Stimulated activated CD8-positive, alpha-beta memory T cell treated with anti-CD3 and anti-CD28 coated beads, Interleukin-12 subunit alpha, Interleukin-12 subunit beta, amount 100 ng/mL, for 4 hours (primary cell): Measurements from ENCODE around the gene MCC.
A peak's percentile ranks its signal among the peaks of the same experiment; 100 is the strongest.

Experiments used
- DNase-seq: peaks from one replicate; pipeline ENCODE4 v3.0.0-alpha.2; 2020; ENCODE audit warnings: low read depth

MCC gene

GRCh38 chr5:113031104-113031503 is 457.1 kb downstream of the MCC start:
- DNase-seq, result no peak

DNA sequence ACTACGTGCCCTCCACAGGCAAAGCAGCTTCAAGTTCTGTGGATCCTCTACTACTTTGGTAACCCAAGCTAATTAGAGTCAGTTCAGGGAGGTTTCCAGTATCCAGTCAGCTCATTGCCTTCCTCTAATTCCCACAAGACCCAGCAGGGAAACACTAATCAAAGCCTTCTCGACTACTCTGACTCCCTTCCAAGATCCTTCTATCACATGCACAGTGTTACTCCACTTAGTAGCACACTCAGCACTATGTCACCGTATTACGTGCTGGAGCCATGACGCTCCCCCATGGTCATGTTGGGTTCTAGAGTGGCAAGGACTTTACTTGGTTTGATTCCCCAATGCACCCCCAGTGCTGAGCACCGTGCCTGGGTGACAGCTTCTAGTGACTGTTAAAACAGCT is 458.6 kb downstream of the MCC start:
- DNase-seq, result no peak

DNA sequence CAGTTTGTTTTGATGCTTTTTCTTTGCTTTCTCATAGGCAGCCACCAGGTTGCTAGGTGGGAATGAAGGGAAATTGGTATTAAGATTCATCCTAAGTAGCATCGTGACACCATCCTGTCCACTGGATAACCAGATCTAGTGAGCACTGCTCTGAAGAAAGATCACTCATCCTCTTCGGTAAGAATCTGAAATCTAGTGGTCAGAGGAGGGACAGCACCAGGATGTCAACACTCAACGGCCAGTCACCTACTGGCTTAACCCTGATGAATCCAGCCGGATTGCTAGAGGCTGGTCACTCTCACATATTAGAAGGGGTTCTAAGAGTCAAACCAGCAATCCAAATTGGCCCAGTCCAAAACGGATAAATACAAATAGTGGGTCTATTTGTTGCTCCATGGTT is 460.8 kb downstream of the MCC start:
- DNase-seq, result no peak

- no peak for DNase-seq
These were observed 461.2 kb downstream of the MCC start for GRCh38 chr5:113027015-113027414.

- DNase-seq, result no peak
These were observed 462.0 kb downstream of the MCC start for GRCh38 chr5:113026211-113026610.

- no peak for DNase-seq
These were observed 462.7 kb downstream of the MCC start for GRCh38 chr5:113025596-113025995.

DNA sequence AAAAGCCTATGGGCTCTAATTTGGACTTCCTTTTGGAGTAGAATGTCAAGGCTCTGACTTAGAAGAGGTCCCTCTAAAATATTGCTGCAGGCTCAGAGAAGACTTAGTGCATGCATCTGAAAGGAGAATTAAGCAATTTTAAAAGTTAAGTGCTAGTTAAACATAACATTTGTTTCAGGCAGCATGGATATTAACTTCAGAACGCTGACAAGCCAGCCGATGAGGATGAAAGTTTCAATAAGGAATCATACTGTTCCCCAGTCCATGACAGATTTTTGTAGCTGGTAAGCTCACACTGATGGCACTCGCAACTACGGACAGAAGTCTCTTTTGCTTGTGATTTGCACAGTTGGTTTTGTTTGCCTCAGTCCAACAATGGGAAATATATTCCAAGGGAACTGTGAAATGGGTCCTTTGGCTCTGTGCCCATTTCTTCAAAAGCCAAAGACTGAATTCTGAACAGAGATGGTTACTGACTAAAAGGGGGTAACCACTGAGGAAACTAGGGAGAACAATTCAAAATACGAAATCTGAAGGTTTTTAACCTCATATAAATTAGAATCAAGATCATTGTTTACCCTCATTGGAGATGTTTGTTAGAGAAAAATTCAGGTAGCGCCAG is 464.1 kb downstream of the MCC start:
- no peak for DNase-seq

GRCh38 chr5:113022661-113023060 is 465.6 kb downstream of the MCC start:
- no peak for DNase-seq

GRCh38 chr5:113020461-113021273 is 467.6 kb downstream of the MCC start:
- no peak for DNase-seq

GRCh38 chr5:113017881-113018635 is 470.2 kb downstream of the MCC start:
- no peak for DNase-seq

- DNase-seq, result no peak
These were observed 482.8 kb downstream of the MCC start for GRCh38 chr5:113005454-113005853.

GRCh38 chr5:113003763-113004162 is 484.5 kb downstream of the MCC start:
- DNase-seq, result no peak

DNA sequence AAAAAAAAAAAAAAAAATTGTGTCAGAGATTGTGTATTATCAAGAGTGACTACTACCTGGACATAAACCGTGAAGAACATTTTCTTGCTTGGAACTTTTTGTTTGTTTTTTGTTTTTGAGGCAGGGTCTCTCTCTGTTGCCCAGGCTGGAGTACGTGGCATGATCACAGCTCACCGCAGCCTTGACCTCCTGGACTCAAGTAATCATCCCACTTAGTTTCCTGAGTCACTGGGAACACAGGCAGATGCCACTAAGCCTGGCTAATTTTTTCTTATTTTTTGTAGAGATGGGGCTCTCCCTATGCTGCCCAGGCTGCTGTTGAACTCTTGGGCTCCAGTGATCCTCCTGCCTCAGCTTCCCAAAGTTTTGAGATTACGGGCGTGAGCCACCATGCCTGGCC is 485.8 kb downstream of the MCC start:
- DNase-seq, result no peak

GRCh38 chr5:113000466-113000865 is 487.8 kb downstream of the MCC start:
- DNase-seq, result no peak

DNA sequence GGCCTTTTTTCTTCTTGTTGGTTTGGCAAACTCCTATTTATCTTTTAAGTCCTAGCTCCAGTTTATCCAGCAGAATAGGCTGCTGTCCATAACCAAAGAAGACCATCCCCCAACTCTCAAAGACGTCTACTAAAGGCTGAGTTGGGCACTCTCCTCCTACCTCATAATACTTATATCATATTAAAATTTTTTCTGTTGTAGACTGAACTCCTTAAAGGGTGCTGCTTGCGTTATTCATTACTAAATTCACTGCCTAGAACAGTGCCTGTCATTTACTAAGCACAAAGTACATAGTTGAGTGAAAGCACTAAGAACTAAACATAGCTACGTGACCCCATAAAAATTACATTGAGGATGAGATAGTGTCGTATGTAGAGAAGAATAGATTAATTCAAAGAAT is 490.0 kb downstream of the MCC start:
- no peak for DNase-seq

DNA sequence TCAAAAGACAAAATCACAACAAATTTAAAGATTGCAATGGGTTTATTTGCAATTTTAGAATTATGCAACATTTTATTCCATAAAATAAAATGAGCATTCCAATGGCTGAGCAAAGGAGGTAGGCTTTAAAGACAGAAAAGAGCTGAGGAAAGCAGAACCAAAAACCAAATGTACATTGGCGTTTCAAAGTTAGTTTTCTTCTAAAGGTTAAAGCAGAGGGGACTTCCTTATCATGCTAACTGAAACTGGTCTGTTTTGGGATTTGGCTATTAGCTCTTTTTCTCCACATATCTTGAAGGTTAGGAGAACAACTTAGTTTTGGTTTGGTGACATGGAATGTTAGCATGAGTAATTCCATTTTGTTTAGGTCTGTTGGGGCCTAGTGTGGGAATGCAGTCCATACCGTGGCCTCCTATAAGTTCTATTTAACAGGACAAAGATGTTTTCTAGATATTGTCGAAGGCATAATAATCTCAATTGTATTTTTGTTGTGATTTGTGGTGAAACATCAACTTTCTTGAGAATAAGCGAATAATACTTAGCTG is 491.4 kb downstream of the MCC start:
- DNase-seq, result no peak

DNA sequence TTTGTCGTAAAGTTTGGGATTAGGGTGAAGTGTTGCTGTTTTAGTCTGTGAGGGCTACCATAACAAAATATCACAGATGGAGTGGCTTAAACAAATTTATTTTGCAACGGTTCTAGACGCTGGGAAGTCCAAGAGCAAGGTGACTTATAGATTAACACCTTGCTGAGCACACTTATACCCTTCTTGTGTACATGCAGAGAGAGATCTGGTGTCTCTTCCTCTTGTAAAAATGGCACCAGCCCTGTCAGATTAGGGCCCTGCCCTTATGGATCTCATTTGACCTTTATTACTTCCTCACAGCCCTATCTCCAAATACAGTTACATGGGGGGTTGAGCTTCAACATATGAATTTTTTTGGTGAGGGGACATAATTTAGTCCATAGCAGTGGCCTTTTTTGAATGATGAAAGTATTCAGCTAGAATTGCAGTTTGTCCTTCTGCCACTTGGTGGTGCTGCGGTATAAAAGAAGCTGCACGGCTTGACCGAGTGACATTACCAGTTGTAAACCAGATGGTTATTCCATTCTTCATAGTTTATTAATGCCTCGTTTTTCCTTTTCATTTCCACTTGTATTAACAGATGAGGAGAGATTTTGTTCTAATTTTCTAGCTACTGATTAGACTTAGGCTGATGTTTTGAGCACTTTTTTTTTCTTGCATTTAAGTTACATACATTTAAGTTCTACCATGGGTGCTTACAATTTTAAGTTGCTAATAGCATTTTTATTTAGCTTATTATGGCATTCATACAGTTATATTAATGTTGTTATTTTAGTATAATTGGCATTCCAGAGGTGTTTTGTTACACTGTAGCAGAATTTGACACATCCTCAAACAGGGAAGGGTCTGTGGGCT is 492.3 kb downstream of the MCC start:
- peak; percentile 44 for DNase-seq

DNA sequence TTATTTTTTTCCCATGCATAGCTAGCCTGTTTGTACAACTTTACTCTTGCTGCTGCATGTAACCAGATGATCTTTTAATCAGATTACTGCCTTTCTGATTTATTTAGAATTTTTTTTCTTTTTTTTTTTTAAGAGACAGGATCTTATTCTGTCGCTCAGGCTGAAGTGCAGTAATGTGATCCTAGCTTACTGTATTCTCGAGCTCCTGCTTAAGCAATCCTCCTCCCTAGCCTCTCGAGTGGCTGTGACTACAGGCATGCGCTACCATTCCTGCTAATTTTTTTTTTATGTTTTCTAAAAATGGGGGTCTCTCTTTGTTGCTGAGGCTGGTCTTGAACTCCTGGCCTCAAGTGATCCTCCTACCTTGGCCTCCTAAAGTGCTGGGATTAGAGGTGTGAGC is 502.0 kb downstream of the MCC start:
- DNase-seq, result no peak

DNA sequence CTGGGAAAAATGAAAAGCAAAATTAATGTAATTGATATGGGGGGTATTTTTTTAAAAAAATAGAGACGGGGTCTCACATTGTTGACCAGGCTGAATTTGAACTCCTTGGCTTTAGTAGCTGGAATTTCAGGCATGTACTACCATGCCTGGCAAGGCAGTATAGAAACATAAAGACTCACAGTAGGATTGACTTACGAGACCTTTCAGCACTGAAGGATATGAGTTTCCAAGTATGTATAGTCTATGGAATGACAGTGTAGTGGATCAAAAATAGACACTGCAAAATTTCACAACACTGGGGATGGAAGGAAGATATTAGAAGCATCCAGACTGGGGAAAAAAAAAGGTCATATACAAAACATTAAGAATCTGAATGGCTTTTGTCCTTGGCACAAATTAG is 504.9 kb downstream of the MCC start:
- DNase-seq, result no peak

DNA sequence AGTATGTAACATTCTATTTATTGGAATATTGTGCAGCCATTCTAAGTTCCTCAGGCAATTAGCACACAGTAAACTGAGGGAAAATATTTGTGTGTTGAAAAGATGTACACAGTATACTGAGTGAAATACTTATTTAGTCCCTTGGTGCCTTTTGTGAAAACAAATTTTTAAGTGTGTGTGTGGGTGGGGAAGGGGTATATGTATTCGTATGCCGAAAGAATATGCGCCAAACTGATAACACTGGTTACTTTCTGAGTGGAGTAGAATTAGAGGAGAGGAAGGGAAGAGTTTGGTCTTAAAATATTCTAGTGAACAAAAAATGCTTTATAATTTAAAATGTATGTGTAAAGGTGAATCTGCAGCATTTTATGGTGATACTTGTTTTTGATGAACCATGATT is 508.5 kb downstream of the MCC start:
- DNase-seq, result no peak

DNA sequence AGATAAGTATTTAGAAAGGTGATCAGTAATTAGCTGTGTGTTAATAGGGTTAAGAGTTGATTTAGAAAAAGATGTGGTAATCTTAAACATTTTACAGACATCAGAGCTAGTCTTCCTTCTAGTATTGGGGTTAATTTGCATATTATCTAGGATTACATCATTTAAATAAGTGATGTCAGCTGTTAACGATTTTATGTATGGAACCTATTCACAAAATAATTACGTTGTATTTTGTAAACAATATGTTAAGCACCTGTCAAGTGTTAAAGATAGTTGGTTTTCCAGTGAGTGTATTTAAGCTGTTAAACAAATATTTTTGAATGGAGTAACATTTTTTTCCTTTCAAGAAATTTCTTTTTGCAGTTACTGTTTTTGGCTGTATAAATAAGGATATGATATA is 509.4 kb downstream of the MCC start:
- no peak for DNase-seq

- no peak for DNase-seq
These were observed 510.8 kb downstream of the MCC start for GRCh38 chr5:112977440-112977861.
